GM10266 (cell line): ENCODE data around the gene CBY1.

ENCODE experiments used
- DNase-seq: peaks from one replicate; pipeline ENCODE4 v3.0.0; 2012; ENCODE audit errors: extremely low spot score
- TF ChIP-seq, protein P1 (sequence below): IDR thresholded peaks from 2 replicates; pipeline ENCODE4 v1.5.1; 2012; ENCODE audit warnings: mild to moderate bottlenecking, low read depth; ENCODE audit not compliant: control insufficient read depth, insufficient read depth; ENCODE audit errors: missing control alignments

Gene CBY1

DNA sequence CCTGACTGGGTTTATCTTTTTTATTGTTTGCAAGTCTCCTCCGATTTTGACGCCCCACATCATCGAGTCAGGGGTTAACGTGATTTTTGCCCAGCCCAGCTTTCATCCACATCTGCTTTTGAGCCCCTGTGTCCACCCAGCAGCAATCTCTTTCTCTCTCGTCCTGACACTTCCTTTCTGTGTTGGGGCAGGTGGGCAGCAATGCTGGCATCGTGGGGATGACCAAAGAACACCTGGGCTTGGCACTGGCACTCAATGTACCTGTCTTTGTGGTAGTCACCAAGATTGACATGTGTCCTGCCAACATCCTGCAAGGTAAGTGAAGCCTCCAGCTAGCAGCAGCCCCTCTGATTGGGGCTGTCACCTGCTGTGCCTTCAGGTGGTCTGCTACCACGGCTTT is 65.1 kb downstream of the CBY1 start:
- TF ChIP-seq, protein P1, sequence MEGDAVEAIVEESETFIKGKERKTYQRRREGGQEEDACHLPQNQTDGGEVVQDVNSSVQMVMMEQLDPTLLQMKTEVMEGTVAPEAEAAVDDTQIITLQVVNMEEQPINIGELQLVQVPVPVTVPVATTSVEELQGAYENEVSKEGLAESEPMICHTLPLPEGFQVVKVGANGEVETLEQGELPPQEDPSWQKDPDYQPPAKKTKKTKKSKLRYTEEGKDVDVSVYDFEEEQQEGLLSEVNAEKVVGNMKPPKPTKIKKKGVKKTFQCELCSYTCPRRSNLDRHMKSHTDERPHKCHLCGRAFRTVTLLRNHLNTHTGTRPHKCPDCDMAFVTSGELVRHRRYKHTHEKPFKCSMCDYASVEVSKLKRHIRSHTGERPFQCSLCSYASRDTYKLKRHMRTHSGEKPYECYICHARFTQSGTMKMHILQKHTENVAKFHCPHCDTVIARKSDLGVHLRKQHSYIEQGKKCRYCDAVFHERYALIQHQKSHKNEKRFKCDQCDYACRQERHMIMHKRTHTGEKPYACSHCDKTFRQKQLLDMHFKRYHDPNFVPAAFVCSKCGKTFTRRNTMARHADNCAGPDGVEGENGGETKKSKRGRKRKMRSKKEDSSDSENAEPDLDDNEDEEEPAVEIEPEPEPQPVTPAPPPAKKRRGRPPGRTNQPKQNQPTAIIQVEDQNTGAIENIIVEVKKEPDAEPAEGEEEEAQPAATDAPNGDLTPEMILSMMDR = no peak
- DNase-seq = no peak
